ENCODE results near the gene MYO3B. TPM values are rescaled to one million over a fixed set of nuclear protein-coding genes. Genes with fewer than 3 reads are reported as not detected.

The MYO3B gene
- polyA plus RNA-seq, 1 of the 3 experiments (the other 2 are of a cell fraction): not detected

DNA sequence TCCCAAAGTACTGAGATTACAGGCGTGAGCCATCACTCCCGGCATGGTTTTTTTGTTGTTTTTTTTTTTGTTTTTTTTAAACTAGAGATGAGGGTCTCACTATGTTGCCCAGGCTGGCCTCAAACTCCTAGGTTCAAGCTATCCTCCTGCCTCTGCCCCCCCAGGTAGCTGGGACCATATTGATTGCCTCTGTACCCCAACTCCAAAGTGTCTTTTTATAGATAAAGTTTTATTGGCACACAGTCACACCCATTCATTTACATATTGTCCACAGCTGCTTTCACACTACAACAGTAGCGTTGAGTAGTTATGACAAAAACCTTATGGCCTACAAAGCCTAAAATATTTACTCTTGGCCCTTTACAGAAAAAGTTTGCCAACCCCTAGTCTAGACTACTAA, 492.0 kb downstream of the MYO3B start:
- Histone ChIP-seq H3K9me3 (no peaks in the 10 kb centered on the region), H2AFZ (ENCODE audit: low read depth) (no peak overlapping the region), H3F3A (replicated peaks; ENCODE audit: insufficient read depth) (no peaks in the 10 kb centered on the region), H3K79me2 (ENCODE audit: insufficient read depth) (no peaks in the 10 kb centered on the region), H3K9me2 (no peaks in the 10 kb centered on the region), H3K36me3 (replicated peaks in 1 of 2; ENCODE audit: control insufficient read depth in 1 of 2, insufficient read depth in 2 of 2, low read length in 1 of 2) (no peaks in the 10 kb centered on the region), H3K4me1 (ENCODE audit: control insufficient read depth in 1 of 2, insufficient read depth in 2 of 2, low read depth in 1 of 2, low read length in 1 of 2) (no peaks in the 10 kb centered on the region), H3K4me2 (no peak overlapping the region), H3K27ac (ENCODE audit: low read depth in 2 of 2, low read length in 1 of 2) (no peak overlapping the region), H3K9ac (no peak overlapping the region), H3K27me3 (ENCODE audit: insufficient read depth) (no peaks in the 10 kb centered on the region), H3K4me3 (ENCODE audit: low read depth in 2 of 2, low read length in 1 of 2) (no peak overlapping the region), H4K20me1 (ENCODE audit: insufficient read depth) (no peaks in the 10 kb centered on the region)
- CTCF ChIA-PET: no interaction called here
- no peak for TF ChIP-seq TEAD4 (IDR thresholded peaks at IDR 0.05; ENCODE audit: borderline replicate concordance, insufficient read depth)
- TF ChIP-seq TCF12 (IDR thresholded peaks at IDR 0.05): no peak
- TF ChIP-seq ELF1 (IDR thresholded peaks at IDR 0.05): no peak
- TF ChIP-seq TAF1 (IDR thresholded peaks at IDR 0.05; ENCODE audit: borderline replicate concordance, low read depth, low read length): no peak
- TF ChIP-seq, protein P1, sequence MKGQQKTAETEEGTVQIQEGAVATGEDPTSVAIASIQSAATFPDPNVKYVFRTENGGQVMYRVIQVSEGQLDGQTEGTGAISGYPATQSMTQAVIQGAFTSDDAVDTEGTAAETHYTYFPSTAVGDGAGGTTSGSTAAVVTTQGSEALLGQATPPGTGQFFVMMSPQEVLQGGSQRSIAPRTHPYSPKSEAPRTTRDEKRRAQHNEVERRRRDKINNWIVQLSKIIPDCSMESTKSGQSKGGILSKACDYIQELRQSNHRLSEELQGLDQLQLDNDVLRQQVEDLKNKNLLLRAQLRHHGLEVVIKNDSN (IDR thresholded peaks at IDR 0.05; ENCODE audit: borderline replicate concordance, low read depth): no peak
- TF ChIP-seq, protein P2, sequence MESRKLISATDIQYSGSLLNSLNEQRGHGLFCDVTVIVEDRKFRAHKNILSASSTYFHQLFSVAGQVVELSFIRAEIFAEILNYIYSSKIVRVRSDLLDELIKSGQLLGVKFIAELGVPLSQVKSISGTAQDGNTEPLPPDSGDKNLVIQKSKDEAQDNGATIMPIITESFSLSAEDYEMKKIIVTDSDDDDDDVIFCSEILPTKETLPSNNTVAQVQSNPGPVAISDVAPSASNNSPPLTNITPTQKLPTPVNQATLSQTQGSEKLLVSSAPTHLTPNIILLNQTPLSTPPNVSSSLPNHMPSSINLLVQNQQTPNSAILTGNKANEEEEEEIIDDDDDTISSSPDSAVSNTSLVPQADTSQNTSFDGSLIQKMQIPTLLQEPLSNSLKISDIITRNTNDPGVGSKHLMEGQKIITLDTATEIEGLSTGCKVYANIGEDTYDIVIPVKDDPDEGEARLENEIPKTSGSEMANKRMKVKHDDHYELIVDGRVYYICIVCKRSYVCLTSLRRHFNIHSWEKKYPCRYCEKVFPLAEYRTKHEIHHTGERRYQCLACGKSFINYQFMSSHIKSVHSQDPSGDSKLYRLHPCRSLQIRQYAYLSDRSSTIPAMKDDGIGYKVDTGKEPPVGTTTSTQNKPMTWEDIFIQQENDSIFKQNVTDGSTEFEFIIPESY (IDR thresholded peaks at IDR 0.05; ENCODE audit: borderline replicate concordance, low read depth): no peak
- TF ChIP-seq, protein P3, sequence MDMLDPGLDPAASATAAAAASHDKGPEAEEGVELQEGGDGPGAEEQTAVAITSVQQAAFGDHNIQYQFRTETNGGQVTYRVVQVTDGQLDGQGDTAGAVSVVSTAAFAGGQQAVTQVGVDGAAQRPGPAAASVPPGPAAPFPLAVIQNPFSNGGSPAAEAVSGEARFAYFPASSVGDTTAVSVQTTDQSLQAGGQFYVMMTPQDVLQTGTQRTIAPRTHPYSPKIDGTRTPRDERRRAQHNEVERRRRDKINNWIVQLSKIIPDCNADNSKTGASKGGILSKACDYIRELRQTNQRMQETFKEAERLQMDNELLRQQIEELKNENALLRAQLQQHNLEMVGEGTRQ (IDR thresholded peaks at IDR 0.05; ENCODE audit: borderline replicate concordance, low read depth, low read length): no peak
- TF ChIP-seq SMC3 (IDR thresholded peaks at IDR 0.05; ENCODE audit: low read depth, low read length): no peak
- no peak for TF ChIP-seq GATA2 (CRISPR knock-in tag; IDR thresholded peaks at IDR 0.05)
- POLR2A ChIA-PET: no interaction called here
- 28% methylated on average over 3 of the region's 3 CpGs for WGBS (ENCODE audit: low lambda C conversion rate)
- no peak for DNase-seq

DNA sequence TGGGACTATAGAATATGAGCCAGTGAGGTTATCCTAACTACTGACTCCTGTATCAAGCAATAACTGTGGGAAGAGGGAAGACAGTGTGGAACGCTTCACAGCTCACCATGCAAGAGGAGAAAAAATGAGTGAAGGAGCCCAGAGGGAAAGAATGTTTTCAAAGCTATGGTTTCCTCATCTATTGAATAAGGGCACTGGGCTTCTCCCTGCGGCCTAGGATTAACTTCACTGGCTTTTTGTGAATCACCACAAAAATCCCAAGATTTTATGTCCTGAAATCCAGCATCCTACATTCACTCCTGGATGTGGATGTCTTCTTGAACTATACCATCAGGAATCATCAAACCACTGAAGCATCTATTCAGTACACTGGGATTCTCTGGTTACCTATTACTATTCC, 492.7 kb downstream of the MYO3B start:
- Histone ChIP-seq H3K9ac (no peak overlapping the region), H3K9me3 (no peaks in the 10 kb centered on the region), H3K4me1 (ENCODE audit: control insufficient read depth in 1 of 2, insufficient read depth in 2 of 2, low read depth in 1 of 2, low read length in 1 of 2) (no peaks in the 10 kb centered on the region), H2AFZ (ENCODE audit: low read depth) (no peak overlapping the region), H3K4me2 (no peak overlapping the region), H3K27ac (ENCODE audit: low read depth in 2 of 2, low read length in 1 of 2) (no peak overlapping the region), H3K36me3 (replicated peaks in 1 of 2; ENCODE audit: control insufficient read depth in 1 of 2, insufficient read depth in 2 of 2, low read length in 1 of 2) (no peaks in the 10 kb centered on the region), H3K9me2 (no peaks in the 10 kb centered on the region), H4K20me1 (ENCODE audit: insufficient read depth) (no peaks in the 10 kb centered on the region), H3K27me3 (ENCODE audit: insufficient read depth) (no peaks in the 10 kb centered on the region), H3K79me2 (ENCODE audit: insufficient read depth) (no peaks in the 10 kb centered on the region), H3K4me3 (ENCODE audit: low read depth in 2 of 2, low read length in 1 of 2) (no peak overlapping the region), H3F3A (replicated peaks; ENCODE audit: insufficient read depth) (no peaks in the 10 kb centered on the region)
- WGBS (ENCODE audit: low lambda C conversion rate): 38% methylated on average over 2 of the region's 2 CpGs
- no peak for TF ChIP-seq FOXM1 (IDR thresholded peaks at IDR 0.05; ENCODE audit: low read depth)
- TF ChIP-seq CHD2 (IDR thresholded peaks at IDR 0.05; ENCODE audit: low read length, partially characterized antibody): no peak
- TF ChIP-seq FOSL2 (IDR thresholded peaks at IDR 0.05; ENCODE audit: borderline replicate concordance, low read depth): no peak
- no peak for TF ChIP-seq TAF1 (IDR thresholded peaks at IDR 0.05; ENCODE audit: borderline replicate concordance, low read depth, low read length)
- TF ChIP-seq, protein P4, sequence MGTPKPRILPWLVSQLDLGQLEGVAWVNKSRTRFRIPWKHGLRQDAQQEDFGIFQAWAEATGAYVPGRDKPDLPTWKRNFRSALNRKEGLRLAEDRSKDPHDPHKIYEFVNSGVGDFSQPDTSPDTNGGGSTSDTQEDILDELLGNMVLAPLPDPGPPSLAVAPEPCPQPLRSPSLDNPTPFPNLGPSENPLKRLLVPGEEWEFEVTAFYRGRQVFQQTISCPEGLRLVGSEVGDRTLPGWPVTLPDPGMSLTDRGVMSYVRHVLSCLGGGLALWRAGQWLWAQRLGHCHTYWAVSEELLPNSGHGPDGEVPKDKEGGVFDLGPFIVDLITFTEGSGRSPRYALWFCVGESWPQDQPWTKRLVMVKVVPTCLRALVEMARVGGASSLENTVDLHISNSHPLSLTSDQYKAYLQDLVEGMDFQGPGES (IDR thresholded peaks at IDR 0.05; ENCODE audit: low read depth, low read length): no peak
- no peak for TF ChIP-seq RAD21 (IDR thresholded peaks at IDR 0.05; ENCODE audit: low read length)
- no peak for TF ChIP-seq RFX5 (IDR thresholded peaks at IDR 0.05; ENCODE audit: low read length)
- TF ChIP-seq FOXJ3 (CRISPR knock-in tag; IDR thresholded peaks at IDR 0.05): no peak
- TF ChIP-seq, protein P2 (IDR thresholded peaks at IDR 0.05; ENCODE audit: borderline replicate concordance, low read depth): no peak
- TF ChIP-seq, protein P5, sequence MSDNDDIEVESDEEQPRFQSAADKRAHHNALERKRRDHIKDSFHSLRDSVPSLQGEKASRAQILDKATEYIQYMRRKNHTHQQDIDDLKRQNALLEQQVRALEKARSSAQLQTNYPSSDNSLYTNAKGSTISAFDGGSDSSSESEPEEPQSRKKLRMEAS (IDR thresholded peaks at IDR 0.05; ENCODE audit: low read depth): no peak
- ChIA-PET CTCF (no interaction called here), POLR2A (no interaction called here)
- DNase-seq: no peak

Measured in SK-N-SH (cell line).